Superior temporal gyrus (tissue), 1 donor: ENCODE results near the gene PAH.

Experiments used
- DNase-seq: peaks from one replicate; pipeline ENCODE4 v3.0.0-alpha.2; 2016; ENCODE audit errors: extremely low spot score

Gene PAH

DNA sequence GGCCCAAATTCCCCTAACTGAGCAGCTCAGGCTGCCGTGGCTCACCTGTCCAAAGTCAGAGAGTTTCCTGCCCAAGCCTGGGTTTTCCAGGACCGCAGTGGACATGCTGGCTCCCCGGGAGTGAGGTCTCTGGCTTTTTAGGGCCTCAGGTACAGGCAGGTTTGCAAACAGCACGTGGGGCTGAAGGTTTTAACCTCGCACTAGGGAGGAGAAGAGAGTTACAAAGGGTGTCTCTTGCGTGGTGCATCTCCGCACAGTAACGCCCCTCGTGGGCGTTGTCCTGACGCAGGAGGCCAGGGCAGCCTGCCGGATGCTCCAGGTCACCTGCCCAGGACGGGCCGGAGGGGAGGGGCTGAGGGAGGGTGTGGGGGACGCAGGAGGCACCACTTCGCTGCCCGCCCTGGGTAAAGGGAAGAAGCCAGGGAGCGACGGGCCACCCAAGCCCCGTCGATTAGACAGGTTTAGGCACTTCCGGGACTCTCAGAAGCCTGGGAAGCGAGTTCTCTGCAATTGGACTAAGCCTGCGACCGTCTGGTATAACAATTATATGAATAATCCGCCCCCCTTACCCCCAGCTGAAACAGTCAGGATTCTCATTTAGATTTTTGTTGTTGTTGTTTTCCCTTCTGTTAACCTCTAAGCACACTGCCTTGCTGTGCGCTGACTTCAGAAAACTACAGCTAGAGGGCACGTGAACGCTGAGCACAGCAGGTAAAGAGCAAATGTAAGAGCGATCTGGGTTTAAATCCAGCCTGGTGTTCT, at the start of gene PAH:
PAH (minus strand) TSS at position 219 of the 762 bp plus-strand sequence; CDS start at position 105, 114 bp downstream.
- no peak for DNase-seq

DNA sequence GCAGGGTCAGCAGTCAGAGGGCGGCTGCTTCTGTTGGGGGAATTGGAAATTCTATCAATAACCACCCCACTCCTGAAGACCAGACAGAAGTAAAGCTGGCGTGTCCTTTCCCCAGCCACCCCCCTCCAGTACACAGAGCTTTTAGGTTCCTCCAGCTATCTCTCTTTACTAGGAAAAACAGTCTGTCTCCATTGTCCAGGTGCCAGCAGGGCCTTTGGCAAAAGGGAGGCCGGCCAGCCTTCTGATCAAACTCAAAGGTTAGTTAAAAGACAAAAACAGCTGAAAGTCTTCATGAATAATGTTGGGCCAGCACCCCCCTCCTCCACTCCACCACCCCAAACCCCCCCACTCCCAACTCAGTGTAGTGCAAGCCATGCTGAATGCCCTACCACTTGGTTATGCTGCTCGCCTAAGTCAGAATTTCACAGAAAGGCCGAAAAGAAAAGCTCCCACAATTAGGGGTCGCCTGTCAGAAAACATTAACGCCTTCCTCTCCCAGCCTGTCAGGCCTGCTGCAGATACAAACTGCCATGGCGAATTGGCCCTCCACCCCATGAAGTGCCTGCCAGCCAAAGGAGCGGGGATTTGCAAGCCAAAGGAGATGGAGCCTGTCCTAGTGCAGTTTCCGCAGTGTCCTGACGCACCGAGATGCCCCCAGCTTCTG, 49.3 kb upstream of the PAH start:
- DNase-seq = no peak

DNA sequence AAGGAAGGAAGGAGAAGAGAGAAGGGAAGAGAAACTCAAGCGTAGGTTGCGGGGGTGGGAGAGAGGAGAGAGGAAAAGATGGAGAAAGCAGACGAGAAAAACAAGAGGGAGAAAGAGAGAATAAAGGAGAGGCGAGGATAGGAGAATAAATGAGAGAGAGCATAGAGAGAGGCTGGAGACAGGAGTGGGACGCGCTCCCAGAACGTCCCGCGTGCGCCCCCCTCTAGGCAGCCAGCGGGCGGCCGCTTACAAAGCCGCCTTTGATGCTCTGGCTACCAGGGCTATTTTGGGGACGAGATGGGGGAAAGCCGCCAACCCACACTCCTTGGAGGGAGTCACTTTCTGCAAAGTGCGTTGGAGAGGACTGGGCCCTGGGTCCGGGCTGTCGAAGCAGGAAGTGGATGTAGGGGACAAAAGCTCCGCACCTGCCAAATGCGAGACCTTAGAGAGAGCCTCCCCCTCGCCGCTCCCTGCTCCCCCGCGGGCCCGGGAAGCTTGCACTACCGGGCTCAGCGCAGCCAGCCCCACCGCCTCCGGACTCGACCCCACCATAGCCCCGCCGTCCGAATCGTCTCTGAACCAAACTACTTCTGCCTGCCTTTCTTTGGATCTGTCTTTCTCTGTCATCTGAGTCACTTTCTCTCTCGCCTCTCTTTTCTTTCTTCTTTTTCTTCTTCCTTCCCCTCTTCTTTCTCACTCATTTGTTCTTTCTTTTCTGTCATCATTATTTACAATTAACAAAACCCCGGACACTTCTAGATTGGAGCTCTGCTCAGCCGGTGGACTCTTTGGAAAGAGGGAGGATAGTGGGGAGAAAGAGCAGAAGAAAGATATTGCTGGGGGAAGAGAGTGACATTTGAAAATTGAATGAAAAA, 48.5 kb upstream of the PAH start:
- DNase-seq = no peak

DNA sequence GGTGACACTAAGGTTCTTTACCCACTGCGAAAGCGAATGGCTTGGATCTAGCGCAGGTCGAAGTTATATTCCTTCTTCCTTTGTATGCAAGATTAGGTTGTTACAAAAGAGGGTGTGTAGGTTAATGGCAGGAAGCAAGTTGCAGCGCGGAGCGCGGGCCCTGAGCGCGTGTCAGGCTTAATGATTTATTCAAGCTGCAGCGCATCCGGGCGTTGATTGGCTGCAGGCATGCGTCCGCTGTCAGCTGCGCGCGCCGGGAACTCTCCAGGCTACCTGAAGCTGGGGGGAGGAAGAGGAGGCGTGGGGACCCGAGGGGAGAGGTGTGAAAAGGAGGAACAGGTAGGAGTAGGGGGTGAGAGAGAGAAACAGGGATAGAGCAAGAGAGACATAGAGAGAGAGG, 47.8 kb upstream of the PAH start:
- DNase-seq = no peak

DNA sequence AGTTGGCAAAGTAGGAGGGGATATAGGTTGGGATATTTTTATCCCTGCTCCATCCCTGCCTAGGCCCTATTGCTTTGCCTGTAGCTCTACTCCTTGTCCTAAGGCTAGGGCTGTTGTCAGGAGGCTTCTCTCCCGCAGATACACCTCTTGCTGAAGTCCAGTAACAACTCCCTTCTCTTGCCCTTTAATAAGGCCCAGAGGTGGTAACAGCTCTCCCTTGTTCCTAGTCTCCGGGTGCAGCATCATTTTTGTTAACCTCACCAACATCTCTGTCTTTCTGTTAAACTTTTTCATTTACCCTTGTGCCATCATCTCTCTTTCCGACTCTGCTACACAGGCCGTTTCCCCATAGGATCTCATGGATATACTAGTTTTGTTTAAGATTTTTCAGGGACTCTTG, 46.8 kb upstream of the PAH start:
- no peak for DNase-seq

DNA sequence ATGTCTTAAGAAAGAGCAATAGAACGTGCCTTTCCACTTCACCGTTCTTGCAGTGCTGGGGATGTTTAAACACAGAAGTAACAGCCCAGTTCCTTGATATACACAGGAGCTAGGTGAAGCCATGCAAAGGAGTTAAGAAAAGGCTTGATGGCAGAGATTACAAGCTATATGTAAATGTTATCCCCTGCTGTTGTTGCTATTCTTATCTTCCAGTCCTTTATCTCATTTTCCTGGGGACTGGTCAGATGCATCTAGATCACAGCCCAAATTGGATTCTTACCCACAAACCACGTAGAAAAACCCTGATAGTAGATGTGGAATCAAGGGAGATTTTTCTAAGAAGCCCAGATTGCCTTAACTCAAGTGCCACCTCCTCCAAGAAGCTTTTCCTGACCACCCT, 45.9 kb upstream of the PAH start:
- DNase-seq = no peak

DNA sequence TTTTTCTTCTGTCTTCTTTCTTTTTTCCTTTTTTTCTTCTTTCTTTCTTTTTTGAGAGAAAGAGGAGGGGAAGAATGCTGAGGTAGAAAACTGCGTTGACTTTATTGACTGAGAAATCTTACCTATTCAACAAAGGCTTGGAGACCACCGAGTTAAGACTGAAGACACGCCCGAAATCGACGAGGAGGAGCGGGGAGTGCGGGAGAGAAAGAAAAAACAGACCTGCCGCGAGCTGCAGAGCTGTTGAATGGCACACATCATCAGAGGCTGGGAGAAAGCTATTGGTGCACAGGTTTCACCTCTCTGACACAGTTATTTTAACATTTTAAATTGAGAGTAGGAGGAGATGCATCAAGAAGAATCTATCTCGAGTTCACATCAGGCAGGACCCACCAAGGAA, 45.5 kb upstream of the PAH start:
- DNase-seq = no peak

DNA sequence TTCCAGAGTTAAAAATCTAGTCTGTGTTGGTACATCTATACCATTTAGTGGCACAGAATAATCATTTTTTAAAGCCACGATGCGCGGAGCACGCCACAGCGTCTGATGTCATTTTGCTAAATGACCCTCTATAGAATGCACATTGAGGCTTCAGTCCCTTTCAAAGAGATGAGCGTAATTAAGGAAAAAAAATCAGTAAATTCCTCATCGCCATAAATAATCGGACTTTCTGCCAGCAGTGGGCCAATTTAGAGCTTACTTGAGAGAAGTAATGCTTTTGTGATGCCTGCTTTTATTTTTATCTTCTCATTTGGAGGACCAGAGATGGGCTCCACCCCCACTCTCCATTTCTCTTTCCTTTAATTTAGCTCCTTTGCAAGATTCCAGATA, 44.4 kb upstream of the PAH start:
- DNase-seq = no peak

DNA sequence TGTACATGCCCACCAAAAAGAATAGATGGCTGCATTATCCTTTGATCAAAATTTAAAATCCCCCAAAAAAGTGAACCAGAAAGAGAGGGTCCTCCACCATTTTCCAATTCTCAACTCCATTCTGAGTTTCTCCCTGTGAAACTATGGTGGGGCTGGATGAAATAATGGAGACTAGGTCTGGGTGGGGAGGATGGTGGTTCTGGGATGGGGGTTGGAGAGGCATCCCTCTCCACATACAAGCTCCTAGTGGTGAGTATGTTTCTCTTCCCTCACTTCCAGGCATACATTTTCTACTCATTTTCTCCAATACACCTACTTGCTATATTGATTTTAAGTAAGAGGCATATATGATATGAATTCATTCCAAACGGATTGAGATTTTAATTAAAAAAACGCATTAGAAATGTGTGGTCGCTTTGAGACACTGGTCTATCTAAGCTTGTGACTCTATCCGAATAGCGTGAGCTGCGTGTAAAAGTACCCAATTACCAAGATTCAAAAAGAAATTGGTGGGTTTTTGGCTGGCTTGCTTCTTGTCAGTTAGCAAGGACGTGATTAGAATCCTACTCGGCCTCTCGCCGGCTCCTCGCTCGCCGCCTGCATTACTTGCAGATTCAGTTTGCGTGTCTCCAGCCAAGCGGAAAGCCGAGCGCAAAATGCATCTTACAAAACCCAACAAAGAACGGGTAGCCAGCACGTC, 43.9 kb upstream of the PAH start:
- peak; percentile 70 for DNase-seq

DNA sequence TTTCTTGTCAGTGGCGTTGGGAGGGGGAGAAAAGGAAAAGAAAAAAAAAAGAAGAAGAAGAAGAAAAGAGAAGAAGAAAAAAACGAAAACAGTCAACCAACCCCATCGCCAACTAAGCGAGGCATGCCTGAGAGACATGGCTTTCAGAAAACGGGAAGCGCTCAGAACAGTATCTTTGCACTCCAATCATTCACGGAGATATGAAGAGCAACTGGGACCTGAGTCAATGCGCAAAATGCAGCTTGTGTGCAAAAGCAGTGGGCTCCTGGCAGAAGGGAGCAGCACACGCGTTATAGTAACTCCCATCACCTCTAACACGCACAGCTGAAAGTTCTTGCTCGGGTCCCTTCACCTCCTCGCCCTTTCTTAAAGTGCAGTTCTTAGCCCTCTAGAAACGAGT, 42.3 kb upstream of the PAH start:
- DNase-seq = no peak

DNA sequence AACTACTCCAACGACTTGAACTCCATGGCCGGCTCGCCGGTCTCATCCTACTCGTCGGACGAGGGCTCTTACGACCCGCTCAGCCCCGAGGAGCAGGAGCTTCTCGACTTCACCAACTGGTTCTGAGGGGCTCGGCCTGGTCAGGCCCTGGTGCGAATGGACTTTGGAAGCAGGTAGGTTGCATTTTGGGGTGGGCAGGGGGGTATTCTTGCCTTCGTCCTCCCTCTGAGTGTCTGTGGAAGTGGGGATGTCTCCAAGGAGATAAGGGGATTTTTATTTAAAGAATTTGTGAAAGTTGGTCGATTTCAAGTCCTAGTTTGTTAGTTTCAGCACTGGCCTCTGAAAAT, 41.8 kb upstream of the PAH start:
- DNase-seq = no peak

DNA sequence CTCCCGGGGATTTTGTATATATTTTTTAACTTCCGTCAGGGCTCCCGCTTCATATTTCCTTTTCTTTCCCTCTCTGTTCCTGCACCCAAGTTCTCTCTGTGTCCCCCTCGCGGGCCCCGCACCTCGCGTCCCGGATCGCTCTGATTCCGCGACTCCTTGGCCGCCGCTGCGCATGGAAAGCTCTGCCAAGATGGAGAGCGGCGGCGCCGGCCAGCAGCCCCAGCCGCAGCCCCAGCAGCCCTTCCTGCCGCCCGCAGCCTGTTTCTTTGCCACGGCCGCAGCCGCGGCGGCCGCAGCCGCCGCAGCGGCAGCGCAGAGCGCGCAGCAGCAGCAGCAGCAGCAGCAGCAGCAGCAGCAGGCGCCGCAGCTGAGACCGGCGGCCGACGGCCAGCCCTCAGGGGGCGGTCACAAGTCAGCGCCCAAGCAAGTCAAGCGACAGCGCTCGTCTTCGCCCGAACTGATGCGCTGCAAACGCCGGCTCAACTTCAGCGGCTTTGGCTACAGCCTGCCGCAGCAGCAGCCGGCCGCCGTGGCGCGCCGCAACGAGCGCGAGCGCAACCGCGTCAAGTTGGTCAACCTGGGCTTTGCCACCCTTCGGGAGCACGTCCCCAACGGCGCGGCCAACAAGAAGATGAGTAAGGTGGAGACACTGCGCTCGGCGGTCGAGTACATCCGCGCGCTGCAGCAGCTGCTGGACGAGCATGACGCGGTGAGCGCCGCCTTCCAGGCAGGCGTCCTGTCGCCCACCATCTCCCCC, 41.2 kb upstream of the PAH start:
- no peak for DNase-seq

DNA sequence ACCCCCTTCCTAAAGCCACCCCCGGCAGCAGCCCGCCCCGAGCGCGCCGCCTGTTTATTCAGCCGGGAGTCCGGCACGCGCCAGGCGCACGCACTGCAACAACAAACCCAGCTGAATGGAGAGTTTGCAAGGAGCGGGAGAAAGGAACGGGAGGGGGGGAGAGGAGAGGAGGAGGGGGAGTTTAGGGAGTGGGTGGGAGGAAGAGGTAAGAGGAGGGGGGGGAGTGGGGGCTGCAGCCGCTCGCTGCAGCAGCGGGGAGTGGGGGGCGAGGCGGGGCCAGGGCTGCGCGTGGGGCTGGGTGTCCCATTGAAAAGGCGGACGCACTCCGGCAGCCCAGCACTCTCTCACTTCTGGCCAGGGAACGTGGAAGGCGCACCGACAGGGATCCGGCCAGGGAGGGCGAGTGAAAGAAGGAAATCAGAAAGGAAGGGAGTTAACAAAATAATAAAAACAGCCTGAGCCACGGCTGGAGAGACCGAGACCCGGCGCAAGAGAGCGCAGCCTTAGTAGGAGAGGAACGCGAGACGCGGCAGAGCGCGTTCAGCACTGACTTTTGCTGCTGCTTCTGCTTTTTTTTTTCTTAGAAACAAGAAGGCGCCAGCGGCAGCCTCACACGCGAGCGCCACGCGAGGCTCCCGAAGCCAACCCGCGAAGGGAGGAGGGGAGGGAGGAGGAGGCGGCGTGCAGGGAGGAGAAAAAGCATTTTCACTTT, 40.5 kb upstream of the PAH start, which contains the start of gene ASCL1:
ASCL1 (plus strand) TSS at position 336 of the 712 bp plus-strand sequence. CDS start 571 bp downstream, outside the sequence.
- DNase-seq = no peak

DNA sequence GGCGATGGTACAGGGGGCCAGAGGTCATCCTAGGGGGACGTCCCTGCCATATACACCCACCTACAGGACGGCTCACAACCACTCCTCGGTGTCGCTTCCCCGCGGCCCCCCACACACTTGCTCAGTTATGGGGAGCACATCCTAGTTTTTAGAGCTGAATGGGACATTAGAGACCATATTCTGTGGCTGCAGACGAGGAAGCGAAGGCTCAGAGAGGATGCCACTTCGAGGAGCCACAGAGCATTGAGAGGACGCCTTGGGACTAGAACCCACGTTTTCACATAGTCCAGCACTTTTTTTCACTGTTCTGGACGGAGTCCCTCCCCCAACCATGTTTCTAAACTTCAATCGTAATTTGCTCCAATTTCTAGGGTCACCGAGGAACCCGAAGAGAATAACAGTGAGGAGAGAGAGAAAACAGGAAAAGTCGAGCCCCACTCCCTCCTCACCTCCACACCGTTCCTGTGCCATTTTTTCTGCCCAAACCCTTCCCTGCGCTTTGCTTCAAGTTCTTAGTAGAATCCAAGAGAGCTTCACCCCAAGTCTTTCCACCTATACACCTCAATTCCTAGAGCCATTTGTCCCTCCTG, 39.8 kb upstream of the PAH start:
- DNase-seq = no peak

DNA sequence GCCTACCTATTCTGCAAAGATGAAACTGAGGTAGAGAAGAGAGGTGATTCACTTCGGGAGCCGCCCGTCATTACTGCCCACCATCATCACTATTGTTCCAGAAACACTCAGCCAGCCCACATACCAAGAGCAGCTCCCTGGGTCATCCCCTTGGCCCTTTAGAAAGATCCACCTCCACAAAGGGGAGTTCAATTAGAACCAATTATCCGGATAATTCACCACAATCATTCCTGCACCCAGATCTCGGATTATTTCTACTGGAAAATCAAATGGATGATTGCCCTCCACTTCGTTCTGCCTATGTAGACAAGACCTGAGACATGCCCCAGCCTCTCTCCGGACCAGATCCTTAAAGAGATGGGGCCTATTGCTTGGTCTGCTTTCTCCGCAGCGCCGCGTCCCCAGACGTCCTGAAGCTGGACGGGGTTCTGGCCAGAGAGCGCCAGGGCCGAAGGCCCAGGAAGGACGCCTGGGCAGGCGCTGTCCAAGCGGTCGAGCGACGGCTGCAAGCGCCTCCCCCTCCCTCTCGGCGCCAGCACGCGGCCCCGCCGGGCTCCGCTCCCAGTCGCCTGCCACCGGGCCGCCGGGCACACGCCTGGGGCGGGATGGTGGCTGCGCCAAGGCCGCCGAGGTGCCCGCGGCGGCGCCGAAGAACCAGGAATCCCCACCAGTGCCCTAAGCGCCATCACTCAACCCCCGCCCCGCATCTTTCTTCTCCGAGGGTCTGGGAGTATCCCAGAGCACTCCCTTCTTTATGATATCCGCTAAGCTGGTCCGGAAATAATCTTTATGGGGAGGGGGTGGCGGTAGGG, 39.1 kb upstream of the PAH start:
- DNase-seq = no peak

DNA sequence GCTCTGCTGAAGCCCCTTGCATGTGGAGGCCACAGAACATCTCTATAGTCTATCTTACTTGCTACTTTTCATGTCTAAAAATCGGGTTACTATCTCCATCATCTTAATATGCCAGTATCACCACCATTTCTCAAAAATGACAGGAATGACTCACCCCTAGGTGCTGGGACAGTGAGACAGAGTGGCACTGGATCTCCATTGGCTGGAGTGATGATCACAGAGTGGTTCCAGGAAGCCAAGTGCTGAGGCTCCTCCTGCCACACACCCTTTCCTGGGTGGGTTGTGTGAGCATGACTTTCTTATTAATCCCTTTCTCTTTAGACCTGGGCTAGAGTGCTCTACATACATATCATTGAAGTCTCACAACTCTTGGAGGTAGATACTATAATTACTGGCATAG, 37.1 kb upstream of the PAH start:
- DNase-seq = no peak

DNA sequence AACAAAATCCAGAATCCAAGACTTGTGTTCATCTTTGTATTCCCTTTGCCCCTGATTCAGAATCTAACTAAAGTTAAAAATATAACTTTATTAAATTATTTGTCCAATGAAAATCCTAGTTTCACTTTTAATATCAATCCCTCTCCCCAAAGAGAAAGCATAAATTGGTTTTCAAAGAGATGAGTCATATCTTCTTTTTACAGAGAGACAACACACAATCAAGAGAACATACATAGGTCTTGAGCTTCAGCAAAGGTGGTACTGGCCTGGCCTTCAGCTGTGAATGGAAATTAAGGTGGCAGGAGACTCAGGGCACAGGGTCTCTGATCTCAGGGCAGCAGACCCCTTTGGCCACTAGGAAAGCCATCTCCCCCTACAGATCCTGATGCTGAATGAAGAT, 36.2 kb upstream of the PAH start:
- no peak for DNase-seq

DNA sequence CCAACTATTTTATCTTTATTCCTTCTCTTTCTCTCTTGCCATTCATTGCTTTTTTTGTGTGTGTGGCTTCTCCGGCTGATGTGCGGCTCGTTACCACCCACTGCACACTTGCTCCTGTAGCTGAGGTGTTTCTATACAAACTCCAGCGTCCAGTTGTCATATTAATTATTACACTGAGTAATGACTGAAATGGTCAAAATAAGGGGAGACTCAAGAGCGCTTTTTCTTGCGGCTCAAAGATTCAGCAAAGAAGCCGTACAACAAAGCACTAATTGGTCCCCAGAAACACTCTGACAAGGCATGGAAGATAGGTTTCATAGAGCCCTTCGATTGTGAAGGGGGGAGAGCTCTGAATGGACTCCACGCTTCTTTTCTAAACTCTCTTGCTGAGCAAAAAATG, 34.8 kb upstream of the PAH start:
- DNase-seq = no peak

DNA sequence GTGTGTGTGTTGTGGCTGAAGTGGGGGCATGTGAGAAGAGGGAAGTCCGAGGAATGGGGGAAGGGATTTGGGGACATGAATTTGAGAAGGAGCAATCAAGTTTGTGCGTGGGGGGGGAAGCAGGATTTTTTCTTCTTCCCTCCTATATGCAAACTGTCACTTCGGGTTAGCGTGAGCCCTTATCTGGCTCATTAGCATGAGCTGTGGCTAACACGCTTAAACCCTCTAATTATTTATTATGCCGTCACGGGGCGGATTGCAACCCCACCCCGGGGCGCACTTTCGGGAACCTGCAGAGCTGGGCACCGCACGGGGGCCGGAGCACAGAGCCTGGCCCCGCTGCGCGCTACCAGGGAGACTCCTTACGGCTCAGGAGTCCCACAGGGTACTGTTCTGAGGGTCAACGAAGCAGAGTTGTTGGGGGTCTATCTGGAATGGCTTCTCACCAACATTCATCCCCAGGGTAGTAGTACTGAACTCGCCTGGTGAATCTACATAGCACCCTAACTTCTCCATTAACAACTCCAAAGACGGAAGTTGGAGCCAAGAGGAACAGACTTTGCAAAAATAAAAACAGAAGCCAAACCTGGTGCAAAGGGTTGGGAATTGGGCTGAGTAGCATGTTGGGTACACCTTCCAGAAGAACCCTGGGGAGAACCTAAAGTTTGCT, 34.0 kb upstream of the PAH start:
- DNase-seq = no peak
